ENCODE results near the gene GKAP1.
"Not testable (repeated sequence)": the region's sequence is repeated elsewhere in the genome, so short reads cannot be mapped to it uniquely, and the experiment has no call there.

The GKAP1 gene

DNA sequence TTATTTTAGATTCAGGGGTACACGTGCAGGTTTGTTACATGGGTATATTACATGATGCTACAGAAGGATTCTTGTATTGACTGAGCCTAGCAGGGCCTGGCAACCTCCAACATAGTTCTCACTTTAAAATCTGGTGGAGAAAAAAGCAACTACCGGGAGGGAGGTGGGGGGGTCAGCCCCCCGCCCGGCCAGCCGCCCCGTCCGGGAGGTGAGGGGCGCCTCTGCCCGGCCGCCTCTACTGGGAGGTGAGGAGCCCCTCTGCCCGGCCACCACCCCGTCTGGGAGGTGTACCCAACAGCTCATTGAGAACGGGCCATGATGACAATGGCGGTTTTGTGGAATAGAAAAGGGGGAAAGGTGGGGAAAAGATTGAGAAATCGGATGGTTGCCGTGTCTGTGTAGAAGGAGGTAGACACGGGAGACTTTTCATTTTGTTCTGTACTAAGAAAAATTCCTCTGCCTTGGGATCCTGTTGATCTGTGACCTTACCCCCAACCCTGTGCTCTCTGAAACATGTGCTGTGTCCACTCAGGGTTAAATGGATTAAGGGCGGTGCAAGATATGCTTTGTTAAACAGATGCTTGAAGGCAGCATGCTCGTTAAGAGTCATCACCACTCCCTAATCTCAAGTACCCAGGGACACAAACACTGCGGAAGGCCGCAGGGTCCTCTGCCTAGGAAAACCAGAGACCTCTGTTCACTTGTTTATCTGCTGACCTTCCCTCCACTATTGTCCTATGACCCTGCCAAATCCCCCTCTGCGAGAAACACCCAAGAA lies 88.8 kb downstream of the GKAP1 start:
- not testable (repeated sequence) for DNase-seq

DNA sequence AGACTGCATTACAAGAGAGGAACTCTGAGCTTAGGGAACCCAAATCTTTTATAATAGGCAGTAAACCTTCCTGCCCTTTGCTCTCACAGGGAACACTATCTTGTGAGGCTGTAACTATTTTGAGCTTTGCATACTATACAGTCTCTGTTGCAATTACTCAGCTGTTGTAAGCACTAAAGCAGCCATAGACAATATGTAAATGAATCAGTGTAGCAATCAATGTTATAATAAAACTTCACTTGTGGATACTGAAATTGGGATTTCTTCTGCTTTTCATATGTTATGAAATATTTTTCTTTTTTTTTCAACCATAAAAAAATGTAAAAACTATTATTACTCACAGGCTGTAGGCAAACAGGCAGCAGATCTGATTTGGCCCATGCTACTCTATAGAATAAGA lies 93.1 kb downstream of the GKAP1 start:
- no peak for DNase-seq

DNA sequence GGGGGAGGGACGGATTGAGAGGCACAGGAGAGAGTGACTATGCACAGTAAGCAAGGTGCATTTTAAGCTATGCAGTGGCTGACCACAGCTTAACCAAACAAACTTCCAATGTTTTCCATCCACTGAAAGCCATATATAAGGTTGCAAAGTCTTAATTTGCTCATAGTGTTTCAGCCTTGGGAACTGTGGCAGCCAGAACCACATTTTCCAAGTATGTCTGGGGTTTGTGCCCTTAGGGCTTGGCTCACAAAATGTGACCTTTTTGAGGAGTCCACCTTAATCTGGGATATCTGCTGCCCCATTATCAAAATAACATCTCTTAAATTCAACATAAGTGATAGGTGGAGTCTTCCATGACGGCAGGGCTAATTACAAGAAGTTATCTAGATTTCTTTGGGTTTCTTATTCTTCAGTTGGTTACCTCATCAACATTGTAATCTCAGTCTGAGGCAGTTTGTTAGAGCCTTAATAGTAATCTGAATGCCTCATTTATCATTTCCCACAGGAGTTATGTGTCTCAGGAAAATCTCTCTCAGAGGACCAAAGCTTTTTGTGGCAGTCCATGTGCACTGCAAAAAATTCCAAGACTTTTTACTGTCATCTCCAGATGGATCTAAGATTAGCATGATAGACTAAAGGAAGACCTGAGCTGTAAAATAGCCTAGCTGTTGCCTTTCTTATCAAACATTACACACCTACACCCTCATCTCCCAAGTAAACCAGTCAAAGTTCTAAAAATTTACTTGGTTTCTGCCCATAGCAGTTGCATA lies 94.7 kb downstream of the GKAP1 start:
- no peak for DNase-seq

DNA sequence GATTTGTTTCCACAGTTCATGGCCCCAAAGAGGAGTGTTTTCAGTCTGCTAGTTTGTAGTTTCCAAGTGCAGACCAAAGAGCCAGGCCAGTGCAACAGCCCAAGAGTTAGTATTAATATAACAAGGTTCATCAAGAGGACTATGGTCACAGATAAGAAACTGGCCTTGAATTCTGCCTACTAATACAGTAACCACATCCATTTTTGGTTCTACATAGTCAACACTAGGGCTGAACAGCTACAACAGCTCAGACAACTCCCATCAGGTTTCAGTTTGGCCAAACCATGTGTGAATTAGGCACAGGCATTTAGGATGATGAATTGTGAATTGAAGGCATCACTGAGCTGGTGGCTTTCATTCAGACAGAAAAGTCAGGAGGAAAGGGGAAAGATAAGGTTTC lies 96.1 kb downstream of the GKAP1 start:
- DNase-seq = no peak

DNA sequence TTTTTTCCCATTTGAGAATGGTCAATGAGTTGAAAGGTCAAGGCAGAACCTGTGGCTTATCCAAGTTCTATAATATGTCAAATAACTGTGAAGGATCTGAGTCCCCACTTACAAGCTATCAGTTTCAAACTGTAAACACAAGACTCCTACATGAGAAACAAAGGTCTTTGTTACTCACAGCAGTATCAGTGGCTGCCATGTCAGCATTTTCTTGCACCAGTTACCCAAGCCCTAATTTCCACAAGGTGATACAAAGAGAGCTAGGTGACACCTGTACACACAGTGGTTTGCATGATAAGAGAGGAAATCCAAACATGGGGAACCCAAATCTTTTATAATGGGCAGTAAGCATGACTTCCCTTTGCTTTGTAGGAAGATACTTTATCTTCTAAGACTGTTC lies 101.8 kb downstream of the GKAP1 start:
- no peak for DNase-seq

DNA sequence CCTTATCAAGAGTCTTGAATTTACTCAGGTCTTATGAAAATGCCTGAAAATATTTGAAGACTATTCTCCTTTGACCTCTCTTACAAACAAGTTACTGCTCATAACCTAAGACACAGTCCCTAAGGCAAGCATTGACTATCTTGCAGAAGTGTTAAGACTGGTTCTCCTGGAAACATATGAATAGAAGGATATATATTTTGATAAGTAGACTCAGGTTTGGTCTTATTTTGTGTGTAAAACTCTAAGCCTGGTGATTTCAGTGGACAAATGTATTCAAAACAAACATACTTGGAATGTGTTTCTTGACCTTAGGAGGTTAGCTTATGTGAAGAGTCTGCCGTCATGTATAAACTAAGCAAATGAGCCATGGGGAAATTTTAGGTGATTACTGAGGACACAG lies 102.3 kb downstream of the GKAP1 start:
- no peak for DNase-seq

DNA sequence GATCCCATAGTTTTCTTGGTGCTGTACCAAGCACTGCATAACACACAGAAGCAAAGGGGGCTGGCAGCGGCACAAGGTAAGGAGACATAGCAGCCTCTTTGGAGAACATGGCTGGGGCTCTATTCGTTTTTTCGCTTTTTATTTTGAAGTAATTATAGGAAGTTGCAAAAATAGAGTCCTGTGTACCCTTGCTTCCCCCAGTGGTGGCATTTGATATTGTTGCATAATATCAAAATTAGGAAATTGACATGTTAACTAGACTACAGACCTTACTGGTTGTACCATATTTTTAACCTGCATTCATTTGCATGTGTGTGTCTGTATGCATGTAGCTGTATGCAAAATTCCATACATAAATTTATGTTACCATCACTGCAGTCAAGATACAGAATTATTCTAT lies 103.2 kb downstream of the GKAP1 start:
- no peak for DNase-seq

DNA sequence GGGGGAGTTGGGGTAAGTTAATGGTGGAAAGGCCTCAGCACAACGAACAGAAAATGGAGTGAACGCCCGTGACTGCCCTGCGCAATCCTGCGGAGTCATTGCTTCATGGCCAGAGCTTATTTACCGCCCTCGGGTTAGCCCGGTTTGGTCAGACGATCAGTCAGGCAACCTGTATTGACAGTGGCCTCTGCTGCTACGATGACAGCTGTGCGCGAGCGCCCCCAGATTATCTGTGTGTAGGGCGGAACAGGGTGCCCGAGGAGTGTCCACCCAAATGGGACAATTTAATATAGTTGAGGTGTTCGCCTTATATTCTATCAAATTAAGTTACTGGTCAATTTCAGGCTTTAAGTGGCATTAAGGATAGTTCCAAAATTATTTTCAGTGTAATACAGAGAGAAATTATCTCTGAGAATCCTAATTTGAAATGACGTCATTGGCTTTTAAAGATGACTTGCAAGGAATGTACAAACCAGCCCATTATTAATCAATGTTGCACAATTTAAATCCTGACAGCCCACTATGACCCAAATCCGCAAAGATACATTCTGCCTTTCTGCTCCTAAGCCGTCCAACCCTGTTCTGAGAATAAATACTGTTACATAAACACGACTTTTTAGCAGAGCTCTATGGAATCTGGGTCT lies 108.9 kb downstream of the GKAP1 start:
- DNase-seq = no peak

DNA sequence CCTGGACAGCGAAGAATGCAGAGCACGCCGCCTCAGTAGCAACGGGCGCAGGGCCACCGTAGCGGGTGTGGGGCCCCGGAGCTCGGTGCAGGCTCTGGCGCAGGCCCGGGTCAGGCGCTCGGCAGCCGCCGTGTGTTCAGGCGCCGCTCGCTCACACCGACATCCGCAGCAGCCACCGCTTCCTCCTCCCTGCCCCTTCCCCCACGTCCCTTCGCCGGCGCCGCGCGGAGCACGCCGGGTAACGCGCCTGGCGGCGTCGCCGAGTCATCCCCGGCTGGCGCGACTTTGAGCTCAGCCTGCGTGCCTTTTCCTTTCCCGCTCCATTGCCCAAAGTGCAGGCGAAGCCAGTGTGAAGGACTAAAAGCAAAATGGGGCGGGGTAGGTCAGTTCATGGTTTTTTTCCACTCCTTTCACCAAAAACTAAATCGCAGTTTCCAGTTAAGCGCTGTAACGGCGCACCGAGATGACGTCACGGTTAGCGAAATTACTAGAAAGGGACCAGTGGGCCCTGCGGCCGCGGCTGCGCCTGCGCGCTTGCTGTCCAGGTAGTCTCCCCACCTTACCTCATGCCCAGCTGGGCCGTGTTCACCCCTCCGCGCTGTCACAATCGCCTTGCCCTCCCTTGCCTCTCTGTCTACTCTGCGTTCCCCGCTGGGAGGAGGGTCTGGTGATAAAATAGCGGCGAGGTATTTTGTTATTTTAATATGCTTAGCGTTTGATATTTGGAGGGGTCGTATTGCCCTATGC lies 109.6 kb downstream of the GKAP1 start, which contains the start of gene UBQLN1:
Gene UBQLN1, minus strand, starts transcription at position 191 of the 747 bp plus-strand sequence. CDS start 279 bp downstream, outside the sequence.
- DNase-seq = peak; percentile 94

DNA sequence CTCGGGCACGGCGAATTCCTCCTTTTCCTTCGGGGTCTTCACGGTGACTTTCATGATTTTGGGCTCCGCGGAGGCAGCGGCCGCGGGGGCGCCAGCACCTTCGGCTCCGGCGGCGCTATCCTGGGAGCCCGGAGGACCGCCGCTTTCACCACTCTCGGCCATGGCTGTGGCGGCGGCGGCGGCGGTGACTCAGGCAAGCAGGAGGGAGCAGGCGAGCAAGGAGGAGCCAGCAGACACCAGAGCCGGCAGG lies 110.1 kb downstream of the GKAP1 start:
- no peak for DNase-seq

DNA sequence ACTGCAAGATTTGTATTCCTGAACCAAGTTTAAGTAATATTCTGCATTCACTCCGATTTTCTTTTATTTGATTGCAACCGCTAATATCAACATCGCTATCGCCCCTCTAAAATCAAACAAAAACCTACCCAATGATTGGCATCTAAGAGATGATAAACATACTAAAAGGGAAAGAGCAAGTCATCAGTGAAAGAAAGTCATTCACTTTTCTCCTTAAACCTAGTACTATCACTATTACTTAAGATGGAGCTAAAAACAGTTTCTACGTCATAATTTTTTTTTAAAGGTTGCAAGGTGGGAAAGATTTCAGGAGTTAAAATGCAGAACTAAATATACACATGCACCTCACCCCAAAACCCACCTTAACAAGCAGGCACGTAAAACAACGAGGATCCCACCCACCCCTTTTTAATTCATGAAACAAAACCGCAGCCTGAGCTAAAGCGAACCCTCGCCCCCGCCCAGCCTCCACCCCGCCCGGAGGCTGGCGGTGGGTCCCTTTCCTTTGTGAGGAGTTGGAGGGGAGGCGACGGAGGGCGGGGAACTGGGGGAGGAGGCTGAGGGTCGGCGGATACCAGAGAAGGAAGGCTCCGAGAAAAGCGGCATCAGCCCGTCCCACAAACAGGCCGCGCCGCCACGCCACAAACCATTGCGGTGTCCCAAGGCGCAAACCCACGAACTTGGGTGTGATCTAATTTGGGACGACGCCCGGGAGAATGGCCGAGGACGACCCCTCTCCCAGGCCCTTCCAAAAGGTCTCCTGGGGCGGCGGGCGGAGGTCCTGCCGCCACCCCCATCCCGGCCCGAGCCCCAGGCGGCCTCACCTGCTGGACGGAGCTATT lies 110.7 kb downstream of the GKAP1 start:
- peak; percentile 76 for DNase-seq

DNA sequence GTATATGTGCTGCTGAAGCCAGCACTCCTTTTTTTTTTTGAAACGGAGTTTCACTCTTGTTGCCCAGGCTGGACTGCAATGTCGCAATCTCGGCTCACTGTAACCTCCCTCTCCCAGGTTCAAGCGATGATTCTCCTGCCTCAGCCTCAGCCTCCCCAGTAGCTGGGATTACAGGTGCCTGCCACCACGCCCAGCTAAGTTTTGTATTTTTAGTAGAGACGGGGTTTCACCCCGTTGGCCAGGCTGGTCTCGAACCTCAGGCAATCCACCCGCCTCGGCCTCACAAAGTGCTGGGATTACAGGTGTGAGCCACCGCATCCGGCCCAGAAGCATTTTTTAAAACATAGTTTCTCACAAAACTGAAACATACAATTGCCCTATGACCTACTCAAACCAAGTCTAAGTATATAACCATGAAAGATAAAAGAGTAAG lies 112.3 kb downstream of the GKAP1 start:
- not testable (repeated sequence) for DNase-seq

DNA sequence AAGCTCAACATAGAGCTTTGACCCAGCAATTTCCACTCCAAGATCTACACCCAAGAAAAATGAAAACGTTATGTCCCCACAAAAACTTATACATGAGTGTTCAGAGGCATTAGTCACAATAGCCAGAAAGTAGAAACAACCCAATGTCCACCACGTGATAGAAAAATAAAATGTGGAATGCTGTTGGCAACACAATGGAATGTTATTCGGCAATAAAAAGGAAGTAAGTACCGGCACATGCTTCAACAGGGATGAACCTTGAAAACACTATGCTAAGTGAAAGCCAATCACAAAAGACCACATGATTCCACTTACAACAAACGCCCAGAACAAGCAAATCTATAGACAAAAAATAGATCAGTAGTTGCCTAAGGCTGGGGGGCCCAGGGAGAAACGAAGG lies 115.8 kb downstream of the GKAP1 start:
- DNase-seq = no peak

DNA sequence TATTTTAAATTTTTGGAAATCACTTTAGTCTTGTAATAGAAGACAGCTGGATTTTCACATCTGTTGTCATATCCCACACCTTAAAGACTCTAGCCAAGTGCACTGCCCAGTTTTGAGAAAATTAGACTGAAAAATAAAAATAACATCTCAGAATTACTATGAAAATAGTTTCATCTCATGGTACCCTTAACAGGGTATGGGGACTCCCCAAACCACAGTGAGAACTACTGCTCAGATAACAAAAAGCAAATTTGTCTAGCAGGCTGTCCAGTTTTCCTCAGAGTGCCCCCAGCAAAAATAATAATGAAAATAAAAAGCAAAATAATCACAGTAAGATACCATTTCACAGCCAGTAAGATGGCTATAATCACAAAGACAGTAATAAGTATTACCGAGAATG lies 116.3 kb downstream of the GKAP1 start:
- no peak for DNase-seq

DNA sequence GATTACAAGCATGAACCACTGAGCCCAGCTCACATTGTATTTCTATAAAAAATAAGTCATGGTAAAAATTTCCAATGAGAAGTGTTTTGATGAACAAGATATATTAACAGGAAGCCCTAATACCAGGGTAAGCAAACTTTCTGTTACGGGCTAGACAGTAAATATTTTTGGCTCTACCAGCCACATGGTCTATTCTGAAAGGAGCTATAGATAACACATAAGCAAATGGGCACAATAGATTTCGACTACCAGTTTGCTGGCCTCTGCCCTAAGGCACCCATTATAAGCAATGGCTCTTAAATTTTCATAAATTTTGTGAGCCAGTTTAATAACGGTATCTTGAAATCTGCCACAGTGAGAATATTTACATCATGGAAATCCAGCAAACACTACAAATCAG lies 118.0 kb downstream of the GKAP1 start:
- DNase-seq = no peak

DNA sequence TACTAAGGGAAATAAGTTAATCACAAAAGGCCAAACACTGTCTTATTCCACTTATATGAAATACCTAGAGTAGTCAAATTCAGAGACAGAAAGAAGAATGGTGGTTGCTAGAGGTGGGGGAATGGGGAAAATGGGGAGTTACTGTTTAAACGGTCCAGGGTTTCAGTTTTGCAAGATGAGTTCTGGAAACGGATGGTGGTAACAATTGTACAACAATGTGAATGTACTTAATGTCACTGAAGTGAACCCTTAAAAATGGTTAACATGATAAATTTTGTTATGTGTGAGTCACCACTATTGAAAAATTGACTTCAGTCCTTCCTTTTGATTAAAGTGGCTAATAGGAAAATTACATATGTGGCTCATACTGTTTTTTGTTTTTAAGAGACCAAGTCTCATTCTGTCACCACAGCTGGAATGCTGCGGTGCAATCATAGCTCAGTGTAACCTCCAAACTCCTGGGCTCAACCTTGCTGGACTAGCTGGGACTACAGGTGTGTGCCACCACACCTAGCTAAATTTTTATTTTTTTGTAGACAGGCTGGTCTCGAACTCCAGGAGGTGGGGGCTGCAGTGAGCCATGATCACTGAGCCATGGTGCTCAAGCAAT lies 118.5 kb downstream of the GKAP1 start:
- no peak for DNase-seq

DNA sequence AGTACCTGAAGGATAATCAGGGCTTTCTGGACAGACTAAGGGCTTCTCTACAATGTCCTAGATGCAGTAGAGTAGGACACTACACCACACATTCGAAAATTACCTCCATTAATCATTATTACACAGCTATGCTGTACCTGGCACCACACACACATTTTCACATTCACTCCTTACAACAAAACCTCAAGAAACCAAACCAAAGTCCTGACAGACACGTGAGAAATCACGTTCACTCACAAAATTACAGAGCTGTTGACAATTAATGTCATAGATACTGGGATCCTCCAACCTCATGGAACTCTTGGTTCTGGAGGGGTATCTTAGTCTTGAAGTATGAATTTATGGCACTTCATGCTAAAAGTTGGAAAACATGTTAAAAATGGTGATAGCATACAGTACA lies 126.1 kb downstream of the GKAP1 start:
- no peak for DNase-seq
